HG02840 (cell line): ENCODE results near the gene PODXL2.
A peak's percentile ranks its signal among the peaks of the same experiment; 100 is the strongest.
"Not testable (repeated sequence)": the region's sequence is repeated elsewhere in the genome, so short reads cannot be mapped to it uniquely, and the experiment has no call there.

Experiments
- ATAC-seq: cut with Tn5 transposase; IDR thresholded peaks from one replicate; pipeline ENCODE4 v1.9.1; 2021; ENCODE audit warnings: mild to moderate bottlenecking, moderate library complexity, moderate number of reproducible peaks; ENCODE audit not compliant: unreplicated experiment, low FRiP score

The PODXL2 gene

GRCh38 chr3:127672429-127673190 lies 43.6 kb downstream of the PODXL2 start, which contains the start of gene ABTB1:
Gene ABTB1 (plus strand): TSS chr3:127672952. CDS start chr3:127673026, 74 bp downstream.
- peak; percentile 58 for ATAC-seq

GRCh38 chr3:127673191-127674100 lies 44.5 kb downstream of the PODXL2 start:
- peak; percentile 32 for ATAC-seq

- no peak for ATAC-seq
Measured at GRCh38 chr3:127674101-127674721, 45.2 kb downstream of the PODXL2 start.

GRCh38 chr3:127674790-127675189 lies 45.8 kb downstream of the PODXL2 start:
- no peak for ATAC-seq

GRCh38 chr3:127675651-127676391 lies 46.8 kb downstream of the PODXL2 start:
- ATAC-seq, result no peak

- no peak for ATAC-seq
Measured at GRCh38 chr3:127676456-127676855, 47.5 kb downstream of the PODXL2 start.

GRCh38 chr3:127676921-127677351 lies 48.0 kb downstream of the PODXL2 start:
- ATAC-seq, result no peak

GRCh38 chr3:127677541-127678314 lies 48.7 kb downstream of the PODXL2 start:
- ATAC-seq, result no peak

GRCh38 chr3:127678315-127678599 lies 49.3 kb downstream of the PODXL2 start:
- ATAC-seq, result no peak

GRCh38 chr3:127678611-127679533 lies 49.9 kb downstream of the PODXL2 start:
- no peak for ATAC-seq

GRCh38 chr3:127679534-127680145 lies 50.7 kb downstream of the PODXL2 start:
- no peak for ATAC-seq

- no peak for ATAC-seq
Measured at GRCh38 chr3:127680146-127680661, 51.2 kb downstream of the PODXL2 start.

GRCh38 chr3:127680798-127681221 lies 51.8 kb downstream of the PODXL2 start:
- no peak for ATAC-seq

- ATAC-seq, result not testable (repeated sequence)
Measured at GRCh38 chr3:127682175-127682554, 53.2 kb downstream of the PODXL2 start.

- ATAC-seq, result no peak
Measured at GRCh38 chr3:127682561-127682960, 53.6 kb downstream of the PODXL2 start.

GRCh38 chr3:127684871-127685707 lies 56.1 kb downstream of the PODXL2 start:
- ATAC-seq, result no peak
